Prostate gland (tissue), 2 donors: ENCODE data around the gene SLC25A26. TPM values are rescaled to one million over a fixed set of nuclear protein-coding genes. Genes with fewer than 3 reads are reported as not detected.

ENCODE experiments used
- DNase-seq: peaks from one replicate; pipeline ENCODE4 v3.0.0-alpha.2; 2019; ENCODE audit warnings: low spot score
- H3K27ac ChIP-seq, 2 donors: fragments of 200-600 bp; sonication (generic); 2 replicates each; pipeline ENCODE4 v1.5.1; 2017 to 2019
- H3K27me3 ChIP-seq: fragments of 200-600 bp; sonication (generic); replicated peaks from 2 replicates; pipeline ENCODE4 v1.5.1; 2019; ENCODE audit not compliant: insufficient read depth
- H3K36me3 ChIP-seq, 2 donors: fragments of 200-600 bp; sonication (generic); 1 replicate in 1 of 2; 2 replicates in 1 of 2; pipeline versions ENCODE4 v1.5.1 to v1.8.1; 2017 to 2019
- H3K4me1 ChIP-seq: fragments of 200-600 bp; sonication (generic); replicated peaks from 2 replicates; pipeline ENCODE4 v1.5.1; 2019
- H3K4me3 ChIP-seq, 2 donors: fragments of 200-600 bp; sonication (generic); 2 replicates each; pipeline ENCODE4 v1.5.1; 2017 to 2019
- H3K9me3 ChIP-seq: fragments of 200-600 bp; sonication (generic); 2 replicates; pipeline ENCODE4 v1.5.1; 2017
- POLR2A ChIP-seq: fragments of 450-650 bp; IDR thresholded peaks from one replicate; pipeline ENCODE4 v1.6.1; 2016; ENCODE audit warnings: antibody characterized with exemption, mild to moderate bottlenecking
- POLR2AphosphoS5 ChIP-seq: sonication (generic); formaldehyde crosslinking; IDR thresholded peaks from one replicate; pipeline ENCODE4 v1.6.1; 2017; ENCODE audit warnings: antibody characterized with exemption
- WGBS: methylation state at CpG from one replicate; pipeline ENCODE4 v1.1.5; 2018; 5-methylcytosine and 5-hydroxymethylcytosine counted together
- intact Hi-C: fragments of 100-400 bp; cut with DNase I; formaldehyde crosslinking; loops from one replicate; pipeline ENCODE4 v1.14.2; 2022
- total RNA-seq, 2 donors: library from RNA; depleted of rRNA; stranded (reverse); fragments of >200 nt; gene quantifications; one replicate each; pipeline ENCODE4 v1.1.0, GENCODE V29; 2016
- TF ChIP-seq, protein P1 (sequence below), 4 experiments: fragments of 200-600 bp in 2 of 4; fragments of 450-650 bp in 2 of 4; sonication (generic) in 2 of 4; IDR thresholded peaks; 1 replicate in 3 of 4; 2 replicates in 1 of 4; pipeline ENCODE4 v1.5.1; 2016 to 2019; ENCODE audit warnings: antibody characterized with exemption in 4 of 4, mild to moderate bottlenecking in 2 of 4, moderate library complexity in 2 of 4

SLC25A26 gene
- total RNA-seq, 2 donors from 2014 or later: 24.4 to 32.3 TPM

DNA sequence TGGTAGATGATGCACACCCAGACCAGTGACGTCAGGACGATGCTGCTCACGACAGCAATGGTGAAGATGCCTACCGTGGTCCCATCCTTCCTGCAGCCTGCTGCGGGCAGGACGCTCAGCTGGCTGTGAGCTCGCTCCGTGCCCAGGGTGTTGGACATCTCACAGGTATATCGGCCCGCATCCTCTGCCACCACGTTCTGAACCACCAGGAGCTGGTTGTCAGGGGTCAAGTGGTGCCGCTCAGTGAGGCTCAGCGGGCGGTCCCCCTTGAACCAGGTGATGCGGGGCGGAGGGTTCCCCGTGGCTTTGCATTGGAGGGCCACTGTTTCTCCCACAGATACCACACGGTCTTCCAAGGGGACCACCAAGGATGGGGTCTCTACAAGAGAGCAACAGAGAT lies 162.2 kb downstream of the SLC25A26 start:
- WGBS: 94% methylated on average over 17 of the region's 18 CpGs
- Histone ChIP-seq H3K27me3 (no peaks in the 10 kb centered on the region), H3K4me1 (no peaks in the 10 kb centered on the region), H3K27ac (no peak overlapping the region), H3K4me3 (no peak overlapping the region), H3K9me3 (no peaks in the 10 kb centered on the region), H3K36me3 (peaks cover 44 to 45% of the 10 kb centered on the region in 2 donors)
- no peak for DNase-seq
- intact Hi-C loops: no loop called here
- TF ChIP-seq POLR2A: no peak
- no peak for TF ChIP-seq POLR2AphosphoS5
- TF ChIP-seq, protein P1, sequence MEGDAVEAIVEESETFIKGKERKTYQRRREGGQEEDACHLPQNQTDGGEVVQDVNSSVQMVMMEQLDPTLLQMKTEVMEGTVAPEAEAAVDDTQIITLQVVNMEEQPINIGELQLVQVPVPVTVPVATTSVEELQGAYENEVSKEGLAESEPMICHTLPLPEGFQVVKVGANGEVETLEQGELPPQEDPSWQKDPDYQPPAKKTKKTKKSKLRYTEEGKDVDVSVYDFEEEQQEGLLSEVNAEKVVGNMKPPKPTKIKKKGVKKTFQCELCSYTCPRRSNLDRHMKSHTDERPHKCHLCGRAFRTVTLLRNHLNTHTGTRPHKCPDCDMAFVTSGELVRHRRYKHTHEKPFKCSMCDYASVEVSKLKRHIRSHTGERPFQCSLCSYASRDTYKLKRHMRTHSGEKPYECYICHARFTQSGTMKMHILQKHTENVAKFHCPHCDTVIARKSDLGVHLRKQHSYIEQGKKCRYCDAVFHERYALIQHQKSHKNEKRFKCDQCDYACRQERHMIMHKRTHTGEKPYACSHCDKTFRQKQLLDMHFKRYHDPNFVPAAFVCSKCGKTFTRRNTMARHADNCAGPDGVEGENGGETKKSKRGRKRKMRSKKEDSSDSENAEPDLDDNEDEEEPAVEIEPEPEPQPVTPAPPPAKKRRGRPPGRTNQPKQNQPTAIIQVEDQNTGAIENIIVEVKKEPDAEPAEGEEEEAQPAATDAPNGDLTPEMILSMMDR (IDR thresholded peaks at IDR 0.05): no peak

DNA sequence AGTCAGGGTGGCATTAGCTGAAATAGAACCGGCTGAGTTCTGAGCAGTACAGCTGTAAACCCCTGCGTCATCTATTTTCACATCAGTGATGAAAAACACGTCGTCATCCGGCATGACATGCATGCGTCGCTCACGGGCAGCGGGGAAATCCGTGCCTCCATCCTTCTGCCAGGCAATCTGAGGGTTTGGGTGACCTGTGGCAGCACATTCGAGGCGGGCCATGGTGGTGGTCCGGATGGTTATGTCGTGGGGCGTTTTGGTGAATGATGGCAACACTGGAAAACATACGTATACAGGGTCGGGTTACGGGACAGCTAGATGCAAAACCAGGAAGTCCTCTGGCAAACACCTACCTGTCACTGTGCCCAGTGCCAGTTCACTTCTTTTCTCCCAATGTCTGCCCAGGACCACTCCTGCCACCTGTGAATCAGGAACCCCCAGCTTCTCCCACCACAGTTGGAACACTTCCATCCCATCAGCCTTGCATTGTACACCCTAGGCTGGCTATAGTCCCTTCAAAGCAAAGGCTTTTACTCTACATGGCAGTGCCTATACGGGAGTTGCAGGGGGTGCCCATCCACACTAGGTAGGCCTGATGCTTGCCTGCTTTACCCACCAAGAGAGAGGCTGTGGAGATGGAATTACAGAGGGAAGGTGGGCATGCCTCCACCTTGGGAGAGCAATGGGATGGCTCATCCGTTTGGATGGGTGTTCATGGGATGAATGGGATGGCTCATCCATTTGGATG lies 163.4 kb downstream of the SLC25A26 start:
- Histone ChIP-seq H3K4me3 (no peak overlapping the region), H3K9me3 (no peaks in the 10 kb centered on the region), H3K36me3 (peaks cover 39 to 45% of the 10 kb centered on the region in 2 donors), H3K4me1 (no peaks in the 10 kb centered on the region), H3K27me3 (no peaks in the 10 kb centered on the region), H3K27ac (no peak overlapping the region)
- 95% methylated on average over 20 of the region's 20 CpGs for WGBS
- DNase-seq: no peak
- no peak for TF ChIP-seq POLR2A
- TF ChIP-seq, protein P1 (IDR thresholded peaks at IDR 0.05): no peak
- intact Hi-C loops: no loop called here

DNA sequence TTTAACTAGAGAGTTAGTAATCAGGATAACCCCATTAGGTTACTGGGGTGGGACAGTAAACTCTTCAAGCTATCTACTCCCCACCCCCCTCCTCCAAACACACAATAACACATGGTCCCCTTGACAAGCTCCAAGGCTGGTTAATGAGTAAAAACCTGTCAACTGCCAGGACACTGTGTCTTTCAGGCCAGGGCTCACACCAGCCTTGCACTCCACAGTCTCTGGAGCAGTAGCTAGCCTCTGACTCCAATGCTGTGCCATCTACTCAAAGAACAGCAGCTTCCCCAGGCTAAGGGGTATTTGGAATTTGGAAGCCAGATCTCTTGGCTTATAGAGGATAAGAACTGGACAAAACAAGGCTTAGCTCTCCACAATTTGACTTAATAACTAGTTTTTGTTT lies 164.3 kb downstream of the SLC25A26 start:
- intact Hi-C loops: no loop called here
- peaks cover 39 to 44% of the 10 kb centered on the region in 2 donors for H3K36me3 ChIP-seq

DNA sequence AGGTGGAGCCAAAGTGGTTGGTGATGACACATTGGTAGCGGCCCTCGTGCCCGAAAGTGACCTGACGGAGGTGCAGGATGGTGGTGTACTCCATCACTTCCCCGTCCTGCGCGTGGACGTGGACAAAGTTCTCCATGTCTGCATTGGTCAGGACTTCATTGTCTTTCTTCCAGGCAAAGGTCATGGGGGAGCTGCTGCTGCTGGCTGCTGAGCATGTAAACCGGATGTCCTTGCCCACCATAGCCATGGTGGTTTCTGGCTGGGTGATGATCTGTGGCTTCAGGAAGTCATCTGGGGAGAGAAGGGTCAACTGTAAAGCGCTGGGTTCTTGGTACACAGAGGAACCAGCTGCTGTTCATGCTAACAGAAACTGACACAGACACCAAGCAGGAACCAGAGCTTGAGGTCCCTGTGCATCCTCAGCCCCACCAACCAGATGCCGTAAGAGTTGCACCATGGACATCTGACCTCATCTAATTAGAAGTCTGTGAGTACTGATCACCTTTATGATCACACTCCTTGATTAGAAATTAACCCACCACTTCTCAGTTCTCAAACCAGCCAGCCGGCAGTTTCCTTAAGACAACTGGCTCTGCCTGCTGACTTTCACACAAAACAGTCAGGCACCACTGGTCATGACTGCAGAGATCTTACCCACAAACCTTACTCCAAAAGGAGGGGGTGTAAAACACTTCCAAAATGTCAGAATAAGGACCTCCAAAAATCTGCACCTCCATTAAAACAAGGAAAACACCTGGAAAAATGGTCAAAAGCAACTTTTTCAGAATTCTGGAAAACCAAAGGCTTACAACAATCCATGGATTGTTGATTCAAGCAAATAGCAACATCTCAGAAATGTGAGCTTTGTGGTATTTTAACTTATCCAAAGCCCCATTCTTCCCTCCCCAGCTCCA lies 165.5 kb downstream of the SLC25A26 start:
- Histone ChIP-seq H3K9me3 (no peaks in the 10 kb centered on the region), H3K27ac (no peak overlapping the region), H3K27me3 (no peaks in the 10 kb centered on the region), H3K4me1 (no peaks in the 10 kb centered on the region), H3K4me3 (no peak overlapping the region), H3K36me3 (peaks cover 32 to 39% of the 10 kb centered on the region in 2 donors)
- 99% methylated on average over 12 of the region's 12 CpGs for WGBS
- DNase-seq: no peak
- intact Hi-C loops: no loop called here
- TF ChIP-seq, protein P1 (IDR thresholded peaks at IDR 0.05): no peak
- TF ChIP-seq POLR2A (no peak), POLR2AphosphoS5 (no peak)

More for the DNA sequence above, 164.3 kb downstream of the SLC25A26 start:
- Histone ChIP-seq H3K27me3 (no peaks in the 10 kb centered on the region), H3K4me3 (no peak overlapping the region), H3K9me3 (no peaks in the 10 kb centered on the region), H3K4me1 (no peaks in the 10 kb centered on the region), H3K27ac (no peak overlapping the region)
- DNase-seq: no peak
- TF ChIP-seq, protein P1 (IDR thresholded peaks at IDR 0.05): no peak
- TF ChIP-seq POLR2AphosphoS5: no peak
- TF ChIP-seq POLR2A: no peak
